Thyroid gland (tissue), 4 donors: ENCODE data around the gene TSPAN17.

Source experiments
- CTCF ChIP-seq, 6 experiments: fragments of 200-600 bp in 3 of 6; fragments of 450-650 bp in 3 of 6; sonication (generic) in 3 of 6; IDR thresholded peaks; one replicate each; pipeline ENCODE4 v1.5.1; 2016 to 2019; ENCODE audit warnings: antibody characterized with exemption in 6 of 6, mild to moderate bottlenecking in 2 of 6, inconsistent platforms in 1 of 6, moderate library complexity in 1 of 6
- POLR2A ChIP-seq, 2 donors: fragments of 450-650 bp; IDR thresholded peaks; one replicate each; pipeline ENCODE4 v1.6.1; 2017; ENCODE audit warnings: antibody characterized with exemption in 2 of 2, mild to moderate bottlenecking in 2 of 2, moderate library complexity in 1 of 2

DNA sequence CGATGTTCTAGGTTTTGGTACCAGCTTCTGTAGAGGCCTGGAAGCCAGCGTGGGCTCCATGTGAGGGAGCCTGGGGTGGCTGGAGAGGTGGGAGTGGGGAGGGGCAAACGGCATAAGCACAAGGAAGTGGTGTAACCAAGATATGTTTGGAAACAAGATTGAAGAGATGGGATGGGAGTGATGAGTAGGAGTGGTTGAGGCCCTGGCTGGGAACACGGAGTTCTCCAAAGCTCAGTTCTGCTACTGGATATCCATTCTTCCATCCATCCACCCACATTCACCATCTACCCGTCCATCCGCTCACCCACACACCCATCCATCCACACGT is 12.2 kb downstream of the TSPAN17 start:
- TF ChIP-seq CTCF (IDR thresholded peaks at IDR 0.05) (no peak), POLR2A (IDR thresholded peaks at IDR 0.05) (no peak)
